Measurements from ENCODE around the gene ARHGAP15.

ARHGAP15 gene

DNA sequence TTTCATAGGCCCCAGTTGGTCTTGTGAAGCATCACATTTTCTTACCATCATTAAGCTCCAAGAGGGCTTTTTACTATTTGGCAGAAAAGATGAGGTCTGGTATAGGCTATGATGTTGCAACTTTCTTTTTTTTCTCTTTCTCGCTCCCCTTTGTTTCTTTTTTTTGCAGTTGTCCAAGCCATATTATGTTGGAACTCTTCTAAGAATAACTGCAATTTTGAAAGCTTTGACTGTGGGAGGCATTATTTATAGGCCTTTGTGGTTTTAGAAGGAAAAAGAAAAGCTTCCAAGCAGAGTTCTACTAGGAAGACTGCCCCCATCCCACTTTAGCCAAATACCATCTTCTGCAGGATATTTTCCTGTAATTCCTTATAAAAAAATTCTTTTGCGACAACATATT, 571.6 kb downstream of the ARHGAP15 start:
- no peak overlapping the region for H3K4me3 ChIP-seq (ENCODE audit: low read length)
- TF ChIP-seq, protein P1, sequence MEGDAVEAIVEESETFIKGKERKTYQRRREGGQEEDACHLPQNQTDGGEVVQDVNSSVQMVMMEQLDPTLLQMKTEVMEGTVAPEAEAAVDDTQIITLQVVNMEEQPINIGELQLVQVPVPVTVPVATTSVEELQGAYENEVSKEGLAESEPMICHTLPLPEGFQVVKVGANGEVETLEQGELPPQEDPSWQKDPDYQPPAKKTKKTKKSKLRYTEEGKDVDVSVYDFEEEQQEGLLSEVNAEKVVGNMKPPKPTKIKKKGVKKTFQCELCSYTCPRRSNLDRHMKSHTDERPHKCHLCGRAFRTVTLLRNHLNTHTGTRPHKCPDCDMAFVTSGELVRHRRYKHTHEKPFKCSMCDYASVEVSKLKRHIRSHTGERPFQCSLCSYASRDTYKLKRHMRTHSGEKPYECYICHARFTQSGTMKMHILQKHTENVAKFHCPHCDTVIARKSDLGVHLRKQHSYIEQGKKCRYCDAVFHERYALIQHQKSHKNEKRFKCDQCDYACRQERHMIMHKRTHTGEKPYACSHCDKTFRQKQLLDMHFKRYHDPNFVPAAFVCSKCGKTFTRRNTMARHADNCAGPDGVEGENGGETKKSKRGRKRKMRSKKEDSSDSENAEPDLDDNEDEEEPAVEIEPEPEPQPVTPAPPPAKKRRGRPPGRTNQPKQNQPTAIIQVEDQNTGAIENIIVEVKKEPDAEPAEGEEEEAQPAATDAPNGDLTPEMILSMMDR (conservative IDR thresholded peaks at IDR 0.05; ENCODE audit: low read depth, low read length) = no peak
- DNase-seq (ENCODE audit: low read depth) = no peak

DNA sequence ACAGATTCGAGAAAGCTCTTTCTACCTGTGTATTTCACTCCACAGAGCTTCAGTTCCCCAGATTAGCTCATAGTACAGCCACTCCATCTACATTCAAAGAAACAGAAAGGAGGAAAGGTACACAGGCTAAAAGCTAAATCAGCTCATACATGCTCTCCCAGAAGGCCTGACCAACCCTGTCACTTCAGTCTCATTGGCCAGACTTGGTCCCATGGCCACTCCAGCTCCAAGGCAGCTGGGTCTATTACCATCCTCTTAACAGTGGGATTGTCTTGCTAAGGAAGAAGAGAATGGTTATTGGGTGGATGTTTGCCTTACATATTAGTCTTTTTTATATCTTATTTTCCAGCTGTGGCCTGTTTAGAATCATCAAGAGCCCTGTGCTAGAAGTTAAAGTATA, 572.6 kb downstream of the ARHGAP15 start:
- no peak for DNase-seq (ENCODE audit: low read depth)
- TF ChIP-seq, protein P1 (conservative IDR thresholded peaks at IDR 0.05; ENCODE audit: low read depth, low read length) = no peak
- H3K4me3 ChIP-seq (ENCODE audit: low read length) = no peak overlapping the region

DNA sequence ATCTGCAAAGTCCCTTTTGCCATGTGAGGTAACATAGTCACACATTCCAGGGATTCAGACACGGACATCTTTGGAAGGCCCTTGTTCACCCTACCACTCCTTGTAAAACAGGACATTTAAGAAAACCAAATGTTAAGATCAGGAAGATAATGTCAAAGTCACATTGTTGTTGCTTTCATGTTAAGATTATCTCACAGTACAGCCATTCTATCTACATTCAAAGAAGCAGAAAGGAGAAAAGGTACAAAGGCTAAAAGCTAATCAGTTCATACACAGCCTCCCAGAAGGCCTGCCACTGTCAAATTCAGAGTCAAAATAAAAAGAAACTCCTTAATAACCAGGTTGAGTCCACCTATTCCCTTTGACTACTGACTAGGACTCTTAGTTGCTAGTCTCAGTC, 573.7 kb downstream of the ARHGAP15 start:
- TF ChIP-seq, protein P1 (conservative IDR thresholded peaks at IDR 0.05; ENCODE audit: low read depth, low read length) = no peak
- no peak for DNase-seq (ENCODE audit: low read depth)
- H3K4me3 ChIP-seq (ENCODE audit: low read length) = no peak overlapping the region

DNA sequence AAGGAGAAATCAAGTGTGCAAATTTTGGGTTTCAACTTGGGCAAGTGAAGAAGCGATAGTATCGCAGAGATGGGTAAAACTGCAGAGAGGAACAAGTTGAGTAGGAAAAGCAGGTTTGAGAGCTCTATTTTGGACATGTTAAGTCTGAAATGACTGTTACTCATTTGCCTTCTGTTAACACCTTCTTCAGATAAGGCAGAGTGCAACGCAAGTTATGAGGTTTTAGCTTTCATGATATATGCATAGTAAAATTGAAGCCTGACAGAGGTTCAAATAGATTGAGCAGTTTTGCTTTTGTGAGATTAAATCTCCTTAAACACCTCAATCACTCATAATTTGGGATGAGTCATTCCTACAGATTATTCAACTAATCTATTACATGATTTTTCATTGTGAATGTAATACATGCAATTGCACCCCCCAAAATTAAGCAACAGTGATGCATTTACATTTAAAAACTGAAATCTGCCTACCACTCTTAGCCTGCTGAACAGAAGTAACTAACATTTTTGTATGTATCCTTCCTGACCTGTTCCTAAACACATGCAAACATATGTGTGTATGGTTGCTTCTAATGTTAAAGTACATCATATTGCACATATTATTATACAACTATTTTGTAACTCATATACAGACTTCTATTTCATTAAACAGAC, 575.4 kb downstream of the ARHGAP15 start:
- TF ChIP-seq, protein P1 (conservative IDR thresholded peaks at IDR 0.05; ENCODE audit: low read depth, low read length) = no peak
- no peak overlapping the region for H3K4me3 ChIP-seq (ENCODE audit: low read length)
- no peak for DNase-seq (ENCODE audit: low read depth)

DNA sequence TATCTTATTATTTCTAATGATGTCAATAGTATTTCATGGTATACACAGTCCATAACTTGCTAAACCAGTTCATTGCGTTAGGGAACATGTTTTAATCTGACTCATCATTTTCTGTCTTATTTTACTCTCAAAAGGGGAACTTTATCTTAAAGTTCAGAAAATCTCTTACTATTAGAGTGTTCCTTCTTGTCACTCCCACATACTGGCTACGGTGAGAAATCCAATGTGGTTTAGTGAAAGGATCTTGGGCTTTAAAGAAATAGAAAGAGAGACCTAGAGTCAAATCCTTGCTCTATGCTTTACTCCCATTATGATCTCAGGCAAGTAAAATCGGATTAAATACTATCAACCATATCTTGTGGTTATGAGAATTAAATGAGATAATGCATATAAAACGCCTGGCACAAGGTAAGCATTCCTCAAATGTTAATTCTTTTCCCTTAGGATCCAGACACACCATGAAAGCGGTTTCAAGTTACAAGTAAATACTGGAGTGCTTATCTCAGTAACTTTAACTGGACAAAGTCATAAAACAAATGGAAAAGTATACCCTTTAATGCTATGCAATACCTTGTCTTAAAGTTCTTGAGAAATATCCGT, 576.0 kb downstream of the ARHGAP15 start:
- H3K4me3 ChIP-seq (ENCODE audit: low read length) = no peak overlapping the region
- TF ChIP-seq, protein P1 (conservative IDR thresholded peaks at IDR 0.05; ENCODE audit: low read depth, low read length) = no peak
- DNase-seq (ENCODE audit: low read depth) = peak; percentile 78

DNA sequence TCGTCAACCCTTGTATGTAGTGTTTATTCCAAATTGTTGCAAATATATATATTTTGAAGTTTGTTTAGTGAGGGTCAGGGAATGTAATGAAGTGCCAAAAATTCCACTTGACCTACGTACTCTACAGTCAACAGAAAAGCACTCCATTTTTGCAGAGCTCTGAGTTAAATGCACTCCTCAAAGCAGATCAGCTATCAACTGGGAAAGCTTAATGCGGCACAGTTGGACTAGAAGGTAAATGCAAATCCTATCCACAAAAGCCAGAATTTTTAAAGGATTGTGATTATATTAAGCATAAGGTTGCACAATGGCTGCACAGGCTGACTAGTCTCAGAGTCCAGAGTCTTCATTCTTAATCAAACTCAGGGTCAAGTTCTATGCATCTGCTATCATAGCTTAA, 577.1 kb downstream of the ARHGAP15 start:
- H3K4me3 ChIP-seq (ENCODE audit: low read length) = no peak overlapping the region
- DNase-seq (ENCODE audit: low read depth) = no peak

More for the DNA sequence above, 577.1 kb downstream of the ARHGAP15 start:
- TF ChIP-seq, protein P1 (conservative IDR thresholded peaks at IDR 0.05; ENCODE audit: low read depth, low read length) = no peak

All from retinal pigment epithelial cell (primary cell).